ENCODE measurements around the gene SEPTIN8. TPM values are rescaled to one million over a fixed set of nuclear protein-coding genes. Genes with fewer than 3 reads are reported as not detected.

SEPTIN8 gene
- total and polyA plus RNA-seq, 8 donors: 15.5 to 47.3 (median 32.3) TPM

DNA sequence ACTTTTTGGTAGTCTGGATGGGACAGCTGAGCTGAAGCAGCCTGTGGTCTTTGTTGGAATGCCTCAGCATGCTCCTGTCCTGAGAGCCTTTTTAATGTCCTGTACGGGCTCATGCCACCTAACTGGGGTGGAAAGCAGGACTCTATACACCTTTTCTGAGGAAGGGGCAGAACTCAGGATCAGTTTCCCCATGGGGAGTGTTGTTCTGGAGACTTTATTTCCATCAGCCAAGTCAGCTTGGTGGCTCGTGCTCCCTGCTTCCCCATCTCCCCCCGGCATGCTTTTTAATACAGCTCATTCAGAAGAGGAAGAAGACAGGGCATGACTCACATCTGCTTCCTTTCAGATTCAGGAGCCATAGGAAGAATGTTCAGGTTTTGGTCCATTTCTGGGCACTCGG, 5.1 kb upstream of the SEPTIN8 start:
- TF ChIP-seq CTCF (IDR thresholded peaks at IDR 0.05) (no peak), EP300 (IDR thresholded peaks at IDR 0.05) (no peak), POLR2A (IDR thresholded peaks at IDR 0.05) (no peak), POLR2AphosphoS5 (IDR thresholded peaks at IDR 0.05) (no peak)
- Histone ChIP-seq H3K36me3 (no peaks in the 10 kb centered on the region), H3K9me3 (no peaks in the 10 kb centered on the region), H3K27ac (no peak overlapping the region), H3K4me3 (no peak overlapping the region), H3K27me3 (no peaks in the 10 kb centered on the region), H3K4me1 (peaks cover 0 to 15% (median 10%) of the 10 kb centered on the region in 4 donors)
- no peak for DNase-seq
- intact Hi-C loops (cut with DNase I; ENCODE audit: low total_unique reads): no loop called here
- WGBS, 5 donors: 63 to 87% (median 74%) methylated on average over 4 of the region's 4 CpGs

GRCh38 chr5:132781029-132781428, 4.0 kb upstream of the SEPTIN8 start:
- Histone ChIP-seq H3K4me1 (peaks cover 0 to 21% (median 15%) of the 10 kb centered on the region in 4 donors), H3K27me3 (no peaks in the 10 kb centered on the region), H3K36me3 (no peaks in the 10 kb centered on the region), H3K27ac (no peak overlapping the region), H3K4me3 (no peak overlapping the region), H3K9me3 (no peaks in the 10 kb centered on the region)
- intact Hi-C loops (cut with DNase I; ENCODE audit: low total_unique reads): no loop called here
- DNase-seq: no peak
- 80 to 89% (median 87%) methylated on average over 4 of the region's 4 CpGs for WGBS, 5 donors
- TF ChIP-seq POLR2A (IDR thresholded peaks at IDR 0.05) (no peak), EP300 (IDR thresholded peaks at IDR 0.05) (no peak), POLR2AphosphoS5 (IDR thresholded peaks at IDR 0.05) (no peak), CTCF (IDR thresholded peaks at IDR 0.05) (no peak)

- no peaks in the 10 kb centered on the region for H3K36me3 ChIP-seq
- WGBS, 5 donors: 81 to 93% (median 85%) methylated on average over 1 of the region's 1 CpG
- no peak overlapping the region for H3K4me3 ChIP-seq
- TF ChIP-seq POLR2AphosphoS5 (IDR thresholded peaks at IDR 0.05): no peak
- TF ChIP-seq EP300 (IDR thresholded peaks at IDR 0.05): no peak
- TF ChIP-seq CTCF (IDR thresholded peaks at IDR 0.05): no peak
- no peak for TF ChIP-seq POLR2A (IDR thresholded peaks at IDR 0.05)
- intact Hi-C loops (cut with DNase I; ENCODE audit: low total_unique reads): no loop called here
- H3K9me3 ChIP-seq: no peaks in the 10 kb centered on the region
- H3K27ac ChIP-seq: no peak overlapping the region
- H3K27me3 ChIP-seq: no peaks in the 10 kb centered on the region
- no peak for DNase-seq
- H3K4me1 ChIP-seq: peaks cover 2 to 25% (median 19%) of the 10 kb centered on the region in 4 donors
These were observed 3.5 kb upstream of the SEPTIN8 start for GRCh38 chr5:132780577-132780976.

DNA sequence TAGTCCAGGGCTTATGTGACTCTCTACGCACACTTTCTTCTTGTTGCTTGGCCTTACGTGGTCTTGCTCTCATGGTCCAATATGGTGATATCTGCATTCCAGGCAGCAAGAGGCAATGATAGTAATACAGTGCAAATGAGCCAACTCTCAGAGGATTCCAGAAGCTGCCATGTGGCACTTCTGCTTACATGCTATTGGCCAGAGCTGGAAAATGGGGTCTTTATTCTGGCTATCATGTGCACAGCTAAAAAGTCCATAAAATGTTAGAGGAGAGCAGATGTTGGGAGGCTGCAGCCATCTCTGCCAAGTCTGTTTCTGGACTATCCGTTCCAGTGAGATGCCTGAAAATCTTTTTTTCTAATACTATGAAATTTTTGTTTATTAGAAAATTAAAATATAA, 2.9 kb upstream of the SEPTIN8 start:
- DNase-seq: no peak
- intact Hi-C loops (cut with DNase I; ENCODE audit: low total_unique reads): no loop called here
- Histone ChIP-seq H3K9me3 (no peaks in the 10 kb centered on the region), H3K27me3 (no peaks in the 10 kb centered on the region), H3K27ac (no peak overlapping the region), H3K36me3 (no peaks in the 10 kb centered on the region), H3K4me1 (peaks cover 8 to 31% (median 26%) of the 10 kb centered on the region in 4 donors), H3K4me3 (no peak overlapping the region)
- TF ChIP-seq CTCF (IDR thresholded peaks at IDR 0.05) (no peak), POLR2AphosphoS5 (IDR thresholded peaks at IDR 0.05) (no peak), EP300 (IDR thresholded peaks at IDR 0.05) (no peak), POLR2A (IDR thresholded peaks at IDR 0.05) (no peak)
- WGBS, 5 donors: 83 to 96% (median 95%) methylated on average over 3 of the region's 3 CpGs
